Measurements from ENCODE around the gene MAGI1. TPM values are rescaled to one million over a fixed set of nuclear protein-coding genes. Genes with fewer than 3 reads are reported as not detected.

MAGI1 gene
- total RNA-seq, 3 donors from 2014 or later, result 22.1 to 94.4 (median 70.5) TPM

- Histone ChIP-seq H3K4me1 (no peaks in the 10 kb centered on the region), H3K4me3 (no peak overlapping the region), H3K27me3 (no peaks in the 10 kb centered on the region), H3K9me3 (peaks cover 0 to 4% of the 10 kb centered on the region in 2 donors), H3K36me3 (no peaks in the 10 kb centered on the region), H3K27ac (no peak overlapping the region)
- intact Hi-C loops (cut with DNase I; ENCODE audit: low total_unique reads), result no loop called here
- TF ChIP-seq CTCF (IDR thresholded peaks at IDR 0.05) (no peak), POLR2AphosphoS5 (IDR thresholded peaks at IDR 0.05) (no peak), POLR2A (IDR thresholded peaks at IDR 0.05) (no peak)
- DNase-seq (ENCODE audit: low spot score in 2 of 2), result no peak
Observed at GRCh38 chr3:65313666-65314065, 725.1 kb downstream of the MAGI1 start.

GRCh38 chr3:65305836-65306235 is 732.9 kb downstream of the MAGI1 start:
- no peaks in the 10 kb centered on the region for H3K36me3 ChIP-seq
- no peaks in the 10 kb centered on the region for H3K27me3 ChIP-seq
- DNase-seq (ENCODE audit: low spot score in 2 of 2), result no peak
- H3K9me3 ChIP-seq, result no peaks in the 10 kb centered on the region
- H3K4me3 ChIP-seq, result no peak overlapping the region
- TF ChIP-seq CTCF (IDR thresholded peaks at IDR 0.05) (no peak), POLR2A (IDR thresholded peaks at IDR 0.05) (no peak), POLR2AphosphoS5 (IDR thresholded peaks at IDR 0.05) (no peak)
- H3K27ac ChIP-seq, result no peak overlapping the region
- H3K4me1 ChIP-seq, result no peaks in the 10 kb centered on the region
- intact Hi-C loops (cut with DNase I; ENCODE audit: low total_unique reads), result no loop called here

Other genes starting within 250 kb of the MAGI1 start
- gene SLC25A26, start 182.1 kb upstream of the MAGI1 start, total RNA-seq, result 10 to 100 TPM; 25.6 to 31.4 (median 30.9) TPM

Data from breast epithelium (tissue), 4 donors.